GM23338 (cell line): ENCODE results near the gene TSPO2.

Experiments used
- CTCF ChIP-seq, 2 experiments: fragments of 200-600 bp in 1 of 2; sonication (generic) in 1 of 2; conservative IDR thresholded peaks; 2 replicates each; pipeline versions ENCODE4 v1.5.1 to v1.6.1; 2016 to 2017; ENCODE audit warnings: antibody characterized with exemption in 2 of 2, low read depth in 2 of 2, mild to moderate bottlenecking in 2 of 2, moderate library complexity in 1 of 2
- EZH2 ChIP-seq: fragments of 200-600 bp; sonication (generic); IDR thresholded peaks from one replicate; pipeline ENCODE4 v1.8.0; 2017; ENCODE audit warnings: antibody characterized with exemption, mild to moderate bottlenecking, low read depth; ENCODE audit not compliant: unreplicated experiment

- TF ChIP-seq CTCF (conservative IDR thresholded peaks at IDR 0.05; ENCODE audit: low read depth in 2 of 2) (no peak), EZH2 (no peak)
These were observed 48.8 kb downstream of the TSPO2 start for GRCh38 chr6:41090841-41091761.
